Limb (tissue), 2 donors: ENCODE results near the gene IMPG2.

Experiments
- DNase-seq, 2 donors: peaks; one replicate each; pipeline ENCODE4 v3.0.0-alpha.2; 2016; ENCODE audit errors: extremely low spot score in 2 of 2

IMPG2 gene

GRCh38 chr3:101278727-101279126 is 41.6 kb downstream of the IMPG2 start:
- no peak for DNase-seq

GRCh38 chr3:101273608-101274007 is 46.8 kb downstream of the IMPG2 start:
- no peak for DNase-seq

- no peak for DNase-seq
These were observed 47.2 kb downstream of the IMPG2 start for GRCh38 chr3:101273156-101273555.

- DNase-seq, result no peak
These were observed 48.6 kb downstream of the IMPG2 start for GRCh38 chr3:101271728-101272127.

GRCh38 chr3:101270149-101270548 is 50.2 kb downstream of the IMPG2 start:
- no peak for DNase-seq

- DNase-seq, result no peak
These were observed 51.3 kb downstream of the IMPG2 start for GRCh38 chr3:101268971-101269671.

- peak in 1 of 2 donors; percentile 29 for DNase-seq
These were observed 52.2 kb downstream of the IMPG2 start for GRCh38 chr3:101268141-101268540.

- no peak for DNase-seq
These were observed 53.8 kb downstream of the IMPG2 start for GRCh38 chr3:101266566-101266965.

- DNase-seq, result no peak
These were observed 54.3 kb downstream of the IMPG2 start for GRCh38 chr3:101266071-101266470.

GRCh38 chr3:101262393-101263240 is 57.8 kb downstream of the IMPG2 start:
- DNase-seq, result no peak

- no peak for DNase-seq
These were observed 58.9 kb downstream of the IMPG2 start for GRCh38 chr3:101261506-101261905.

- DNase-seq, result no peak
These were observed 60.7 kb downstream of the IMPG2 start for GRCh38 chr3:101259485-101260341.

GRCh38 chr3:101256511-101256910 is 63.9 kb downstream of the IMPG2 start:
- DNase-seq, result no peak

- no peak for DNase-seq
These were observed 64.9 kb downstream of the IMPG2 start for GRCh38 chr3:101255441-101255840.

- no peak for DNase-seq
These were observed 67.0 kb downstream of the IMPG2 start for GRCh38 chr3:101253396-101253795.

GRCh38 chr3:101252945-101253344 is 67.4 kb downstream of the IMPG2 start:
- no peak for DNase-seq

- DNase-seq, result no peak
These were observed 68.1 kb downstream of the IMPG2 start for GRCh38 chr3:101252307-101252706.

GRCh38 chr3:101251441-101251840 is 68.9 kb downstream of the IMPG2 start:
- no peak for DNase-seq

- DNase-seq, result no peak
These were observed 70.9 kb downstream of the IMPG2 start for GRCh38 chr3:101249522-101249921.

GRCh38 chr3:101248736-101249135 is 71.6 kb downstream of the IMPG2 start:
- no peak for DNase-seq

GRCh38 chr3:101244212-101244575 is 76.2 kb downstream of the IMPG2 start:
- no peak for DNase-seq
